IPS-20b (cell line): ENCODE measurements around the gene DOK1.

Experiments used
- H3K27ac ChIP-seq: one replicate; pipeline ENCODE4 v1.5.1; 2013; ENCODE audit warnings: low read length
- H3K27me3 ChIP-seq: 2 replicates; pipeline ENCODE4 v1.6.1; 2013; ENCODE audit warnings: mild to moderate bottlenecking, low read length, inconsistent platforms; ENCODE audit not compliant: insufficient read depth
- H3K36me3 ChIP-seq: 2 replicates; pipeline ENCODE4 v1.6.1; 2013; ENCODE audit warnings: low read depth, mild to moderate bottlenecking, inconsistent platforms, low read length, moderate library complexity; ENCODE audit not compliant: insufficient read depth
- H3K4me1 ChIP-seq: 2 replicates; pipeline ENCODE4 v1.6.1; 2013; ENCODE audit warnings: mild to moderate bottlenecking, control low read depth, inconsistent platforms, low read length, moderate library complexity; ENCODE audit not compliant: insufficient read depth
- H3K4me3 ChIP-seq: 2 replicates; pipeline ENCODE4 v1.5.1; 2013; ENCODE audit warnings: mild to moderate bottlenecking, low read length, inconsistent platforms
- H3K9ac ChIP-seq: 2 replicates; pipeline ENCODE4 v1.6.1; 2013; ENCODE audit warnings: low read depth, mild to moderate bottlenecking, inconsistent platforms, low read length, moderate library complexity
- H3K9me3 ChIP-seq: 2 replicates; pipeline ENCODE4 v1.6.1; 2013; ENCODE audit warnings: mild to moderate bottlenecking, low read depth, low read length, inconsistent platforms; ENCODE audit not compliant: insufficient read depth

The DOK1 gene

GRCh38 chr2:74597410-74597809 lies 42.9 kb downstream of the DOK1 start:
- Histone ChIP-seq H3K36me3 (no peaks in the 10 kb centered on the region), H3K4me3 (no peak overlapping the region), H3K9ac (no peak overlapping the region), H3K27ac (no peak overlapping the region), H3K9me3 (no peaks in the 10 kb centered on the region), H3K4me1 (no peaks in the 10 kb centered on the region), H3K27me3 (0 out of 2 replicates have a peak, but pooled peaks cover 6% of the 10 kb centered on the region)

GRCh38 chr2:74599676-74600075 lies 45.2 kb downstream of the DOK1 start:
- H3K27me3 ChIP-seq = 0 out of 2 replicates have a peak, but pooled peaks cover 6% of the 10 kb centered on the region
- H3K27ac ChIP-seq = no peak overlapping the region
- H3K9ac ChIP-seq = no peak overlapping the region
- H3K36me3 ChIP-seq = no peaks in the 10 kb centered on the region
- H3K9me3 ChIP-seq = no peaks in the 10 kb centered on the region
- H3K4me3 ChIP-seq = no peak overlapping the region
- H3K4me1 ChIP-seq = no peaks in the 10 kb centered on the region

GRCh38 chr2:74602586-74603281 lies 48.2 kb downstream of the DOK1 start:
- 0 out of 2 replicates have a peak, but pooled peaks cover 6% of the 10 kb centered on the region for H3K27me3 ChIP-seq
- H3K9me3 ChIP-seq = no peaks in the 10 kb centered on the region
- H3K36me3 ChIP-seq = no peaks in the 10 kb centered on the region
- no peak overlapping the region for H3K9ac ChIP-seq
- H3K27ac ChIP-seq = no peak overlapping the region
- no peaks in the 10 kb centered on the region for H3K4me1 ChIP-seq
- no peak overlapping the region for H3K4me3 ChIP-seq

GRCh38 chr2:74603282-74604000 lies 48.9 kb downstream of the DOK1 start:
- H3K27me3 ChIP-seq = 0 out of 2 replicates have a peak, but pooled peaks cover 6% of the 10 kb centered on the region
- no peak overlapping the region for H3K27ac ChIP-seq
- H3K4me3 ChIP-seq = no peak overlapping the region
- no peaks in the 10 kb centered on the region for H3K9me3 ChIP-seq
- H3K4me1 ChIP-seq = no peaks in the 10 kb centered on the region
- no peaks in the 10 kb centered on the region for H3K36me3 ChIP-seq
- no peak overlapping the region for H3K9ac ChIP-seq

- no peak overlapping the region for H3K27ac ChIP-seq
Observed at GRCh38 chr2:74606927-74607326, 52.4 kb downstream of the DOK1 start.

More at GRCh38 chr2:74606927-74607326, 52.4 kb downstream of the DOK1 start:
- Histone ChIP-seq H3K9ac (no peak overlapping the region), H3K9me3 (no peaks in the 10 kb centered on the region), H3K4me1 (no peaks in the 10 kb centered on the region), H3K27me3 (0 out of 2 replicates have a peak, but pooled peaks cover 2% of the 10 kb centered on the region), H3K36me3 (no peaks in the 10 kb centered on the region), H3K4me3 (no peak overlapping the region)
